Activated CD4-positive, alpha-beta T cell treated with anti-CD3 and anti-CD28 coated beads, Interleukin-10, Interleukin-2, amounts not matched to agents 100 ng/mL and 50 ng/mL, durations not matched to agents 16 hours and 8 hours (primary cell): ENCODE results near the gene UBE2F.

ENCODE experiments used
- DNase-seq: peaks from one replicate; pipeline ENCODE4 v3.0.0-alpha.2; 2020

Gene UBE2F

GRCh38 chr2:237966565-237967462 is at the start of gene UBE2F:
Gene UBE2F (plus strand): TSS chr2:237967014. CDS start chr2:237973108, 6,094 bp downstream.
- peak; percentile 97 for DNase-seq

GRCh38 chr2:237917696-237918374 is 49.0 kb upstream of the UBE2F start:
- DNase-seq: no peak

GRCh38 chr2:237919593-237919992 is 47.2 kb upstream of the UBE2F start:
- no peak for DNase-seq

- DNase-seq: no peak
Measured at GRCh38 chr2:237920673-237921072, 46.1 kb upstream of the UBE2F start.

- DNase-seq: no peak
Measured at GRCh38 chr2:237921967-237922492, 44.8 kb upstream of the UBE2F start.

- DNase-seq: no peak
Measured at GRCh38 chr2:237922641-237923361, 44.0 kb upstream of the UBE2F start.

- peak; percentile 84 for DNase-seq
Measured at GRCh38 chr2:237923481-237924163, 43.2 kb upstream of the UBE2F start.

- no peak for DNase-seq
Measured at GRCh38 chr2:237924164-237924534, 42.7 kb upstream of the UBE2F start.

GRCh38 chr2:237927135-237927534 is 39.7 kb upstream of the UBE2F start:
- no peak for DNase-seq

GRCh38 chr2:237927986-237928385 is 38.8 kb upstream of the UBE2F start:
- no peak for DNase-seq

- no peak for DNase-seq
Measured at GRCh38 chr2:237929979-237930378, 36.8 kb upstream of the UBE2F start.

- DNase-seq: no peak
Measured at GRCh38 chr2:237931205-237931721, 35.6 kb upstream of the UBE2F start.

GRCh38 chr2:237932731-237933131 is 34.1 kb upstream of the UBE2F start:
- peak; percentile 21 for DNase-seq

- DNase-seq: no peak
Measured at GRCh38 chr2:237934186-237934585, 32.6 kb upstream of the UBE2F start.

GRCh38 chr2:237935740-237936452 is 30.9 kb upstream of the UBE2F start:
- DNase-seq: no peak

- DNase-seq: no peak
Measured at GRCh38 chr2:237939251-237939650, 27.6 kb upstream of the UBE2F start.

- DNase-seq: no peak
Measured at GRCh38 chr2:237940828-237941227, 26.0 kb upstream of the UBE2F start.

- no peak for DNase-seq
Measured at GRCh38 chr2:237941239-237941638, 25.6 kb upstream of the UBE2F start.

GRCh38 chr2:237942513-237942899 is 24.3 kb upstream of the UBE2F start:
- DNase-seq: no peak

- DNase-seq: no peak
Measured at GRCh38 chr2:237943395-237944094, 23.3 kb upstream of the UBE2F start.

- DNase-seq: no peak
Measured at GRCh38 chr2:237944302-237944701, 22.5 kb upstream of the UBE2F start.
